ENCODE results near the gene IER5. TPM values are rescaled to one million over a fixed set of nuclear protein-coding genes. Genes with fewer than 3 reads are reported as not detected.
A peak's percentile ranks its signal among the peaks of the same experiment; 100 is the strongest.

IER5 gene
- total and polyA plus RNA-seq, 9 of the 15 experiments (the other 6 are each of a cell fraction or from before 2014, with no cell fraction given): 2.4 to 32.1 (median 12.0) TPM

DNA sequence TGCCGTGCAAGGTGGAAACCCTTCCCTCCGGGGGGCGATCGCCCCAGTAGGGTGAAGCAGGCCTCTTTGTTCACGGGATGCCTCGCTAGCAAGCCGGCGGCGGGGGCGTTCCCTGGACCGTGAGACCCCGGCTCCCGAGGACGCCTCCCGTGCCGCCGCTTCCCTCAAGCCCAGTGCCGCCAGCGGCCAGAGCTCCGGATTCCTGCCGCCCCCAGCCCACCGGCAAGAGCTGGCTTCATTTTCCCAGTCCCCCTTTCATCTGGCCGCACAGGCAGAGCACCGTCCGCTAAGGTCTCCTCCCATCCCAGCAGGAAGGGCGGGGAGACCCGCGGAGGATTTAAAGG lies 16.3 kb downstream of the IER5 start (continued):
- no peak for TF ChIP-seq NFE2L1 (tag; IDR thresholded peaks at IDR 0.05; ENCODE audit: borderline replicate concordance, low read depth)
- TF ChIP-seq SREBF2 (CRISPR knock-in tag; IDR thresholded peaks at IDR 0.05): 0 out of 2 replicates have a peak, but pooled peaks have one; percentile 78
- TF ChIP-seq, protein P1, sequence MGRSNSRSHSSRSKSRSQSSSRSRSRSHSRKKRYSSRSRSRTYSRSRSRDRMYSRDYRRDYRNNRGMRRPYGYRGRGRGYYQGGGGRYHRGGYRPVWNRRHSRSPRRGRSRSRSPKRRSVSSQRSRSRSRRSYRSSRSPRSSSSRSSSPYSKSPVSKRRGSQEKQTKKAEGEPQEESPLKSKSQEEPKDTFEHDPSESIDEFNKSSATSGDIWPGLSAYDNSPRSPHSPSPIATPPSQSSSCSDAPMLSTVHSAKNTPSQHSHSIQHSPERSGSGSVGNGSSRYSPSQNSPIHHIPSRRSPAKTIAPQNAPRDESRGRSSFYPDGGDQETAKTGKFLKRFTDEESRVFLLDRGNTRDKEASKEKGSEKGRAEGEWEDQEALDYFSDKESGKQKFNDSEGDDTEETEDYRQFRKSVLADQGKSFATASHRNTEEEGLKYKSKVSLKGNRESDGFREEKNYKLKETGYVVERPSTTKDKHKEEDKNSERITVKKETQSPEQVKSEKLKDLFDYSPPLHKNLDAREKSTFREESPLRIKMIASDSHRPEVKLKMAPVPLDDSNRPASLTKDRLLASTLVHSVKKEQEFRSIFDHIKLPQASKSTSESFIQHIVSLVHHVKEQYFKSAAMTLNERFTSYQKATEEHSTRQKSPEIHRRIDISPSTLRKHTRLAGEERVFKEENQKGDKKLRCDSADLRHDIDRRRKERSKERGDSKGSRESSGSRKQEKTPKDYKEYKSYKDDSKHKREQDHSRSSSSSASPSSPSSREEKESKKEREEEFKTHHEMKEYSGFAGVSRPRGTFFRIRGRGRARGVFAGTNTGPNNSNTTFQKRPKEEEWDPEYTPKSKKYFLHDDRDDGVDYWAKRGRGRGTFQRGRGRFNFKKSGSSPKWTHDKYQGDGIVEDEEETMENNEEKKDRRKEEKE (IDR thresholded peaks at IDR 0.05; ENCODE audit: borderline replicate concordance in 1 of 2, control insufficient read depth in 1 of 2, low read depth in 2 of 2, low read length in 1 of 2): no peak
- TF ChIP-seq ETV6 (IDR thresholded peaks at IDR 0.05; ENCODE audit: borderline replicate concordance in 1 of 2, low read depth in 2 of 2, low read length in 1 of 2): no peak
- TF ChIP-seq ETV6 (CRISPR knock-in tag; IDR thresholded peaks at IDR 0.05; ENCODE audit: borderline replicate concordance): no peak
- 0 out of 2 replicates have a peak, but pooled peaks have one; percentile 47 for TF ChIP-seq ESRRA (IDR thresholded peaks at IDR 0.05; ENCODE audit: borderline replicate concordance, low read depth)
- TF ChIP-seq SMAD4 (CRISPR knock-in tag; conservative IDR thresholded peaks at IDR 0.05): no peak; the same call in 1 of the 2 replicates
- TF ChIP-seq ELF4 (CRISPR knock-in tag; IDR thresholded peaks at IDR 0.05): no peak
- TF ChIP-seq ZNF12 (CRISPR knock-in tag; IDR thresholded peaks at IDR 0.05): peak; percentile 83
- TF ChIP-seq CEBPZ (IDR thresholded peaks at IDR 0.05; ENCODE audit: borderline replicate concordance, low read depth, low read length): no peak
- TF ChIP-seq, protein P2, sequence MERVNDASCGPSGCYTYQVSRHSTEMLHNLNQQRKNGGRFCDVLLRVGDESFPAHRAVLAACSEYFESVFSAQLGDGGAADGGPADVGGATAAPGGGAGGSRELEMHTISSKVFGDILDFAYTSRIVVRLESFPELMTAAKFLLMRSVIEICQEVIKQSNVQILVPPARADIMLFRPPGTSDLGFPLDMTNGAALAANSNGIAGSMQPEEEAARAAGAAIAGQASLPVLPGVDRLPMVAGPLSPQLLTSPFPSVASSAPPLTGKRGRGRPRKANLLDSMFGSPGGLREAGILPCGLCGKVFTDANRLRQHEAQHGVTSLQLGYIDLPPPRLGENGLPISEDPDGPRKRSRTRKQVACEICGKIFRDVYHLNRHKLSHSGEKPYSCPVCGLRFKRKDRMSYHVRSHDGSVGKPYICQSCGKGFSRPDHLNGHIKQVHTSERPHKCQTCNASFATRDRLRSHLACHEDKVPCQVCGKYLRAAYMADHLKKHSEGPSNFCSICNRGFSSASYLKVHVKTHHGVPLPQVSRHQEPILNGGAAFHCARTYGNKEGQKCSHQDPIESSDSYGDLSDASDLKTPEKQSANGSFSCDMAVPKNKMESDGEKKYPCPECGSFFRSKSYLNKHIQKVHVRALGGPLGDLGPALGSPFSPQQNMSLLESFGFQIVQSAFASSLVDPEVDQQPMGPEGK (CRISPR knock-in tag; IDR thresholded peaks at IDR 0.05; ENCODE audit: borderline replicate concordance): no peak
- 0 out of 2 replicates have a peak, but pooled peaks have one; percentile 33 for TF ChIP-seq CBX1 (IDR thresholded peaks at IDR 0.05; ENCODE audit: low read depth)
- TF ChIP-seq FOXA3 (CRISPR knock-in tag; conservative IDR thresholded peaks at IDR 0.05 in 1 of 2, IDR thresholded peaks at IDR 0.05 in 1 of 2): no peak
- no peak for TF ChIP-seq TOE1 (IDR thresholded peaks at IDR 0.05; ENCODE audit: borderline replicate concordance)
- peak; percentile 40; the same call in 1 of the 2 replicates for TF ChIP-seq TOE1 (CRISPR knock-in tag; IDR thresholded peaks at IDR 0.05; ENCODE audit: borderline replicate concordance, low read depth)
- TF ChIP-seq ZKSCAN3 (CRISPR knock-in tag; IDR thresholded peaks at IDR 0.05): no peak
- TF ChIP-seq ZEB2 (IDR thresholded peaks at IDR 0.05): 0 out of 2 replicates have a peak, but pooled peaks have one; percentile 35
- TF ChIP-seq PRPF4 (IDR thresholded peaks at IDR 0.05; ENCODE audit: insufficient read depth, low read depth, low read length, poor library complexity, severe bottlenecking): no peak
- 0 out of 2 replicates have a peak, but pooled peaks have one; percentile 11 for TF ChIP-seq HIVEP1 (CRISPR knock-in tag; IDR thresholded peaks at IDR 0.05)
